GM18868 (cell line): ENCODE data around the gene ACSM3.
A peak's percentile ranks its signal among the peaks of the same experiment; 100 is the strongest.
"Not testable (repeated sequence)": the region's sequence is repeated elsewhere in the genome, so short reads cannot be mapped to it uniquely, and the experiment has no call there.

ENCODE experiments used
- ATAC-seq: cut with Tn5 transposase; IDR thresholded peaks from one replicate; pipeline ENCODE4 v1.9.1; 2021; ENCODE audit warnings: mild to moderate bottlenecking, moderate library complexity; ENCODE audit not compliant: unreplicated experiment

ACSM3 gene

DNA sequence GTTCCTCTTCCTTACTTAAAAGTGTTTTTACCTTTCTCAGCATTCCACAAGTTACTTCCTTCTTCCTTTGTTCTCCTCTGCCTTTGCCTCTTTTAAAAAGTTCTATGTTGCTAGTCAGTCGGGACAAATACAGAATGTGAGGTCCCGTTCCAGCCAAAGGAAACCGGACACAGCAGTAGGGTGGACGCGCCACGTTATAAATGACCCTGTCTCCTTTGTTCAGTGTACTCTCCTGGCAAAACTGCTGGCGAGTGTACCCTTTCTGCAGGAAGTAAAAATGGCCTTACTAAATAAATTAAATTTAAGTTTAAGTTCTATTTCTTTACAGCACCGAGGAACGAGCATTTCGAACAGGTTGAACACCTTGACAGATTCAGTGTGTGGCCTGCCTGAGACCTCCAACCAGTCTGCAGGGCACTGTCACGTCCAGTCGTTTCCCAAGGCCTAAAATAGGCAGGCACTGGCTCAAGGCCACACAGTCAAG, 41.9 kb downstream of the ACSM3 start:
- ATAC-seq = not testable (repeated sequence)

DNA sequence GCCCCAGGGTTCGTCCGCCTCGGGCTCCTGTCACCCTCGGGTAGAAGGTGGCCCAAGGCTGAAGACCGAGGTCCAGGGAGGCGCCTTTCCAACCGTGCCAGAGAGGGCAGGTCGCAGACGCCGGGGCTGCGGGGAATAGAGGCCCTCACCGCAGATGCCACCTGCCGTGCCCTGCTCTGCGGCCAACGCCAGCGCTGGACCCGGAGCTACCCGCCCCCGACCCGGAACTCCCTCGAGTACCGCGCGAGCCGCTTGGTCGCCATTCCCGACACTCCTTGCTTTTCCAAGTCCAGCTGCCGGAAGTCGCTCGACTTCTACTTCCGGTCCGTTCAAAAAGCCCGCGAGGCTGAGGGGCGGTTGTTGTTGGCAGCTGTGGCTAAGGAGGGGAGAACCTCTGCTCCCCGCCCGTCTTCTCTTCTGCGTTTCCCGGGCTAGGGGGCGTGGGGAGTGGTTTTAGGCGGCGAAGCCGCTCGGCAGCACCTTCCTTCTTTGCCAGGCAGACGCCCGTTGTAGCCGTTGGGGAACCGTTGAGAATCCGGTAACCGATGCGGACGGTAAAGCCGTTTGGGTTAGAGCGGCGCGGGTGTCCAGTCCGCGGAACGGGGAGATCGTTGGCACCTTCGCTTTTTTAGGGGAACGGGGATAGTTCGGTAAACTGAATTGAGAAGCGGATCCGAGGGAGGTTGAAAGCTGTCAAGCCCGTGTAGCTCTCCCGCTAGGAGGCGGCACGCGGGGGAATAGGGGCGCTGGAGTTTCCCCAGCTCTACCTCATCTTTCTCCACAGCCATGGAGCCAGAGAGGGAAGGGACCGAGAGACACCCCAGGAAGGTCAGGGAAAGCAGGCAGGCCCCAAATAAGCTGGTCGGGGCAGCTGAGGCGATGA, 42.6 kb downstream of the ACSM3 start, which contains the start of the genes ERI2 and REXO5:
TSS of gene ERI2 (minus strand) at position 305 of the 883 bp plus-strand sequence. CDS start at position 263, 42 bp downstream.
TSS of gene REXO5 (plus strand) at position 360 of the 883 bp plus-strand sequence. CDS start at position 787, 427 bp downstream.
- ATAC-seq = peak; percentile 80

- no peak for ATAC-seq
Observed at GRCh38 chr16:20807862-20808261, 44.0 kb downstream of the ACSM3 start.

DNA sequence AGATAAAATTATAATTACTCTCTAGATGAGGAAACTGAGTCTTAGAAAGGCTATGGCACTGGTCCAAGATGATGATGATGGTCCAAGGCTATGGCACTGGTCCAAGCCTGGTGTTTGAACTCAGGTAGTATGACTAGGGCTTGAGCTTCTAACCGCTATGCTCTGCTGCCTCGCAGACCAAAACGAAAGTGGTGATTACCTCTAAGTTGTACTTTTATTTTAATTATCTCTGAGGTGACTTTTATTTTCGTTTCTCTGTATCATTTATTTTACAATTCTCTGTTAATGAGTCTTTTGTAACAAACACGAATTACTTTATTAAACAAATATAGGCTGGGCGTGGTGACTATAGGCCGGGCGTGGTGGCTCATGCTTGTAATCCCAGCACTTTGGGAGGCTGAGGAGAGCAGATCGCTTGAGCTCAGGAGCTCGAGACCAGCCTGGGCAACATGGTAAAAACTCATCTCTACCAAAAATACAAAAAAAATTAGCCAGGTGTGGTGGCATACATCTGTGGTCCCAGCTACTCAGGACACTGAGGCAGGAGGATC, 48.1 kb downstream of the ACSM3 start:
- no peak for ATAC-seq

GRCh38 chr16:20812510-20812909, 48.7 kb downstream of the ACSM3 start:
- ATAC-seq = no peak

GRCh38 chr16:20814784-20815183, 51.0 kb downstream of the ACSM3 start:
- ATAC-seq = peak; percentile 45

DNA sequence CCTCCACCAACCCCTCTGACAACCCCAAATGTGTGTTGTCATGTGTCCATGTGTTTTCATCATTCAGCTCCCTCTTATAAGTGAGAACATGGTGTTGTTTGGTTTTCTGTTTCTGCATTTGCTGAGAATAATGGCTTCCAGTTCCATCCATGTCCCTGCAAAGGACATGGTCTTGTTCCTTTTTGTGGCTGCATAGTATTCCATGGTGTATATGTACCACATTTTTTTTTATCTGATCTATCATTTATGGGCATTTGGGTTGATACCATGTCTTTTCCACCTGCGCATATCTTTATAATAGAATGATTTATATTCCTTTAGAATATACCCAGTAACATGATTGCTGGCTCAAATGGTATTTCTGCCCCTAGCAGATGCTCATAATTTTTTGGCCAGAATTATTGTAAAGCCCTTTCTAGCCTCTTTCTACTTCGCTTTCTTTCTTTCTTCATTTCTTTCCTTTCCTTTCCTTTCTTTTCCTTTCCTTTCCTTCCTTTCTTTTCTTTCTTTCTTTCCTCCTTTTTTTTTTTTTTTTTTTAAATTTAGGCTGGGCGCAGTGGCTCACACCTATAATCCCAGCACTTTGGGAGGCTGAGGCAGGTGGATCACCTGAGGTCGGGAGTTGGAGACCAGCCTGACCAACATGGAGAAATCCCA, 55.2 kb downstream of the ACSM3 start:
- ATAC-seq = no peak

DNA sequence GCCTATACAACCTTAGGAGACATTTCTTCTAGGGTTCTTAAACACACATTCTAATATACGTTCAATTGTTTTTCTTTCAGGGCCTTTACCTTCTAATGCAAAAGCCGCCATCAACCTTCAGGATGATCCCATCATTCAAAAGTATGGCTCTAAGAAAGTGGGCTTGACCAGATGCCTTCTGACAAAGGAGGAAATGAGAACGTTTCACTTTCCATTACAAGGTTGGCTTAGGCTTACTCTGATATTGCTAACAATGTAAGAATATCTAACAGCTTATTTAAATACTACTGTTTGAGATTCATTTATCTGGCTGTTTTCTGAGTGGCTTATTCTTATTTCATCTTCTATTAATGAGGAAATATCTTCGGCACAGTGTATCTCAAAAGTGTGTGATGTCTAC, 57.9 kb downstream of the ACSM3 start:
- ATAC-seq = no peak

- no peak for ATAC-seq
Observed at GRCh38 chr16:20822521-20823325, 58.9 kb downstream of the ACSM3 start.

GRCh38 chr16:20826039-20826566, 62.3 kb downstream of the ACSM3 start:
- no peak for ATAC-seq

GRCh38 chr16:20829536-20829935, 65.7 kb downstream of the ACSM3 start:
- ATAC-seq = no peak

DNA sequence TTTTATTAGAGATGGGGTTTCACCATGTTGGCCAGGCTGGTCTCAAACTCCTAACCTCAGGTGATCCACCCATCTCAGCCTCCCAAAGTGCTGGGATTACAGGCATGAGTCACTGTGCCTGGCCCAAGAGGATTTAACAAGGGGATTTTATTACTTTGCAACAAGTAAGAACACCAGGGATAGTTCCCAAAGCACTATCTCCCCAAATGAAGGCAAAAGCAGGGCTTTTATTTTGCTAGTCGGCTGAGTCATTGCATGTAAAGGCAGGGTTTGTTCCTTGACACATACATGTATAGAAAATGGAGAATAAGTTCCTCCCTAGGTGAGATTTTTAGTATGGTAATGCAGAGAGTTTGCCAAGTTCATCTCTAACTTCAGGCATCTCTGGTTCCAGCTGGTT, 66.6 kb downstream of the ACSM3 start:
- no peak for ATAC-seq

DNA sequence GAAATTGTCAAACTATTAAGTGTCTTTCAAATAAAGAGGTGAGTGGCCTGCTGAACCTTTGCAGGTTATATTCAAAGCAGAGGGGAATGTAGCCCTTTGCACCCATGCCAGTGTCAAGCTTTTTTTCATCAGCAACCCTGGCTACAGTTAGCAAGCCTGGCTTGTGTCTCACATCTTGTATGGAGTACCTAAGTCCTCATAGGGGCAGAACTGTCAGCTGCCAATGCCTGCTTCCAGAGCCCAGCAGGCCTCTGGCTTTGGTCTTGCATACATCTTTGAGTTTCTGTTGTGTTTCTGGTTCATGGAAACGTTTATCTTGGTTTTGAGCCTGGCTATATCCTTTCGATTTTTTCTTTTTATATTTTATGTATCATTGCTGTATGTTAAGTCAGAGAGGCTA, 69.3 kb downstream of the ACSM3 start:
- no peak for ATAC-seq

DNA sequence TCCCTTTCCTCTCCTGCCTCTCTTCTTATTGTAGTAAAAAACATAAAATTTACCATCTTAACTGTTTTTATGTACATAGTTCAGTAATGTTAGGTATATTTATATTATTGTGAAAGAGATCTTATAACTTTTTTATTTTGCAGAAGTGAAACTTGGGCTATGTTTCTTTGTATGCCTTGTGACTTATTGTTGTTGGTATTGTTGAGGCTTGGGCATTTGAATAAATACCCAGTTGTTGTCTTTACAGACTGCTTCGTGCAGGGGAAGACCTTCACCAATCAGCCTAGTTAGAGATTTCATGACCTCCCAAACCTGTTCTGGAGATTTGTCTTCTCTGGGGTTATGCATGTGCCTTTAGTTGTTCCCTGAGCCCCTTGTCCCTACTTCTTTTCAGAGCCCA, 74.4 kb downstream of the ACSM3 start:
- peak; percentile 42 for ATAC-seq

GRCh38 chr16:20839504-20839903, 75.7 kb downstream of the ACSM3 start:
- no peak for ATAC-seq

DNA sequence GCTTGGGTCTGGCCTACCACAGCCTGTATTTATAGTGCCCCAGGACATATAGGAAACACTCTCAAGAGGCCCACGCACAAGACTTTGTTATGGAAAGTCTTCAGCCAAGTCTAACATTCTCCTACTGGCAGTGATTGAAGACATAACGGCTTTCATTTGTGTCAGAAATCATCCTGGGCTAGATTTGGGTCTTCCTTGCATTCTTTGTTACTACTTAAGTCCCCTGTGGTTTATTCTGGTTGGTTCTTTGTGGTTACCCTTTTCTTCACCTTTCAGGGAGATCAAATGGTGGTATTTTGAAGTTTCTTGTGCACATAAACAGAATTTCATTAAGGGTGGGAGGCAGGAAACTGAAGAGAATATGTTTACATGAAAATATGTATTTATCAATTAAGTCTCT, 80.2 kb downstream of the ACSM3 start:
- ATAC-seq = no peak

DNA sequence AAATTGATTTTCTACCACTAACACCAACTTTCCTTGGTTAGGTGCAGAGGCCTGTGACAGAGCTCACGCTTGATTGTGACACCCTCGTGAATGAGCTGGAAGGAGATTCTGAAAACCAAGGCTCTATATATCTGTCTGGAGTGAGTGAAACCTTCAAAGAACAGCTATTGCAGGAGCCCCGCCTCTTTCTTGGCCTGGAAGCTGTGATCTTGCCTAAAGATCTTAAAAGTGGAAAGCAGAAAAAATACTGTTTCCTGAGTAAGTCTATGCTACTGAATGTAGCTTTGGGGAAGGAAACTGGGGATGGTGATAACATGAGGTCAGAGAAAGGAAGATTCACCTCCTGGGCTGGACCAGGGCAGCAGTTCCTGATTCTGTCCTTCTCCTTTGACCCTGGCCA, 80.8 kb downstream of the ACSM3 start:
- ATAC-seq = no peak

- ATAC-seq = no peak
Observed at GRCh38 chr16:20846030-20846429, 82.2 kb downstream of the ACSM3 start.

GRCh38 chr16:20846551-20846950, 82.7 kb downstream of the ACSM3 start:
- no peak for ATAC-seq
